Stromal cell of bone marrow (primary cell): ENCODE data around the gene NKAPD1.
"Not testable (repeated sequence)": the region's sequence is repeated elsewhere in the genome, so short reads cannot be mapped to it uniquely, and the experiment has no call there.

Experiments
- DNase-seq: peaks from one replicate; pipeline ENCODE4 v3.0.0-alpha.2; 2012; ENCODE audit warnings: low read depth

Gene NKAPD1

DNA sequence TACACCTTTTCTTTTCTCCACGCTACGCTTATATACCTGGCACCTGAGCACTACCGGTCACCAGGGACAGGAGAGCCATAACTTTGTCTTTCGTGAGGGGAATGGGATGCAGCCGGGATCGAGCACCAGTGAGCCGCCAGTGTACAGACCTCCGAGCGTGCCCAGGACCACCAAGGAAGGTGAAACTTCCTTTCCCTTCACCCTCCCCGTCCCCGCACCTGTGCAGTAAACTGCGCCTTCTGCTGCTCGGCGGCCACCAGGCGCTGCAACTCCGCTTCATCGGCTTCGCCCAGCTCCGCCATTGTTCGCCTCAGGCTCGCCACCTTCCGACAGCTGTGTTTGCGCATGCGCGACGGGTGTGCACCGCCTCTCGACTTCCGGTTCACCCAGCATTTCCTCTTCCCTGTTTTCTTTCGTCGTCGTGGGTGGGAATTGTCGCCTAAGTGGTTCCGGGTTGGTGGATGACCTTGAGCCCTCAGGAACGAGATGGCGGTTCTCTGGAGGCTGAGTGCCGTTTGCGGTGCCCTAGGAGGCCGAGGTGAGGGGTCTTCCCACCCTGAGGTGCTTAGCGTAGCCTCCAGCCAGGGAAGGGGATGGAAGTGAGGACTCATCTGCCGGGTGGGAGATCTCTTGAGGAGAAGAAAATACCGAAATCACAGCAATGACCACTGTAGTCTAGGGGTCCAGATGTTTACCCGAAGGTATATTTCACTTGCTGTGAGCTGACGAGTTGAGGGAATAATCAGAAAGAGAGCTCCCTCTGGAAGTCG, 12.5 kb downstream of the NKAPD1 start, which contains the start of the genes SDHD and TIMM8B:
Gene SDHD (plus strand): TSS at position 452 of the 770 bp plus-strand sequence. CDS start 35 bp downstream, at position 487.
Gene TIMM8B (minus strand): TSS at position 335 of the 770 bp plus-strand sequence. CDS start 33 bp downstream, at position 302.
- peak; percentile 95 for DNase-seq

GRCh38 chr11:112087212-112087611, 13.1 kb downstream of the NKAPD1 start:
- DNase-seq: no peak

GRCh38 chr11:112095302-112095701, 21.2 kb downstream of the NKAPD1 start:
- DNase-seq: not testable (repeated sequence)

GRCh38 chr11:112096194-112096593, 22.1 kb downstream of the NKAPD1 start:
- no peak for DNase-seq

- DNase-seq: no peak
Observed at GRCh38 chr11:112097734-112098528, 23.8 kb downstream of the NKAPD1 start.

DNA sequence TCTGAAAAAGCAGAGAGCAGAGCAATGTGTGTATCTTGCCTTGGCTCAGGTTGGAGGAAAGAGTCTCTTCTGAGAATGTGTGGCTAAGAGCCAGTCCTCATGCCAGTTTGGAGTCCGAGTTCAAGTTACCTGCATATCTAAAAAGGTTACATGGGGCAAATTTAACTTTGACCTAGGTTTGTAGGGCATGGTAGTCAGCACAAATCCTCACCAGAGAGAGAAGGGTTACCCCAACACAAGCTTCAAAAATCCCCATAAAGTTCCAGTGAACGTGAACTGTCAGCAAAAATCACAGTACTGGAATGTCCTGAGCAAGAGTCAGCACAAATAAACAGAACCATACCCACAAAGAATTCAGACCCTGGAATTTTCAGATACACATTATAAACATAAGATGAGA, 26.4 kb downstream of the NKAPD1 start:
- no peak for DNase-seq

DNA sequence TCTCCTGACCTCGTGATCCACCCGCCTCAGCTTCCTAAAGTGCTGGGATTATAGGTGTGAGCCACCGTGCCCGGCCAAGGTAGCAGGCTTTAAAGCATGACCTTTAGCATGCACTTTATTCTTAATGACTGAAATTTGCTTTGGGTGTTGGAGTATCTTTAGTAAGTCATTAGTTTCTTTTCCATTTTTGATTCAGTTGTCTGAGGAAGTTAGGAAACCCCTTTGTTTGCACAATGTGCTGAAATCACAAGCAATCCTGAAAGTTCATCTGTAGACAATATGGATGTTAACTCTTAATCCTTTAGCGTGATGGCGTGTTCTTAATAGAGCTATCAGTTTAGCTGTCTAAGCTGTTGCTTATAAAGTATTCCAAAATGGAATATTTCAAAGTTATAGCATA, 29.3 kb downstream of the NKAPD1 start:
- DNase-seq: no peak

DNA sequence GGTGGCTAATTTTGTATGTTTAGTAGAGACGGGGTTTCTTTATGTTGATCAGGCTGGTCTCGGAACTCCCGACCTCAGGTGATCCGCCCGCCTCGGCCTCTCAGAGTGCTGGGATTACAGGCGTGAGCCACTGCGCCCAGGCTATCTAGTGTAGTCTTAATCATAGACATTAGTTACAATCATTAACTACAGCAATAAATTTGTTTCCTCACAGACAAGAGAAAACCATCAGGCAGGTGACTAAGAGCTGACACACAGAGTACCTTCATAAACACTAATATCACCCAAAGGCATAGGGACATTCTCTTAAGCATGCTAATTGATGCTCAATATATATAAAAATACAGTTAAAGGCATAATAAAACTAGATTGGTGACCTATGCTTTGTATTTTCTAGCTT, 32.0 kb downstream of the NKAPD1 start:
- DNase-seq: no peak

GRCh38 chr11:112113539-112114457, 39.7 kb downstream of the NKAPD1 start:
- peak; percentile 41 for DNase-seq

DNA sequence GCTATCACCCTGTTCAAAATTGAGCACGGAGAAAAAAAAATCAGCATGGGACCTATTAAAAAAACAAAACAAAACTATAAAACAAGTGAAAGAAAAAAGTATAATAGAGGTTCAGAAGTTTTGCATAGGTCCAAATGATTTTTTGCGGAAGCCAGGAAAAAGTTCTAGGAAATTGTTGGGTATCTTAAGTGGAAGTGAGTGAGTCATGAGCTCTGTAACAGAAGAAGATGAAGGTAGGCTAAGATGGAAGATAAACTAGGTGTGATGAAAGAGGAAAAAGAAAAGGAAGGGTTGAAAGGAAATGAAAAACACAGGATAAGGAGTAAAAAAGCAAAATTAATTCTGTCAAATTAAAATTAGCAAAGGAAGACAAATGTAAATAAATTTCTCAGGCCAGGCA, 40.4 kb downstream of the NKAPD1 start:
- DNase-seq: no peak

- DNase-seq: no peak
Observed at GRCh38 chr11:112115386-112115785, 41.3 kb downstream of the NKAPD1 start.

GRCh38 chr11:112118176-112118575, 44.1 kb downstream of the NKAPD1 start:
- no peak for DNase-seq

- DNase-seq: no peak
Observed at GRCh38 chr11:112121981-112122615, 48.0 kb downstream of the NKAPD1 start.

DNA sequence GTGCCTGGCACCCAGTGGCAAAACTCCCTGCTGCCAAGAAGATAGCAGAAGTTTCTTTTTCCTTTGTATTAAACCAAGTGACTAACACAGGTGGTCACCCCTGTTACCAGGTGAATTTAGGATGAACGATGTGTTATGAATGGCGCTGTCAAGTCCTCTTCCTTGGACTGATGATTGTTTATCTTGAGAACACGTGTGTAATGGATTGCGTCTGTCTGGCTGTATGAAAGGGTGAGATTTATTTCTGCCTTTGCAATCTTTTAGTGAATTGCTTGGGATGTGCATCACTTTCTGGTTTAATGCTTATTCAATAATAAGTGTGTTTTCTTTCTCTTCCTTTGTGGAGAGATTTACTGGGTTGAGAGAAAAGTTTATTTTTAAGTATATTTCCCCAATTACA, 49.0 kb downstream of the NKAPD1 start:
- DNase-seq: no peak

- DNase-seq: no peak
Observed at GRCh38 chr11:112127056-112127455, 53.0 kb downstream of the NKAPD1 start.

GRCh38 chr11:112128483-112129121, 54.5 kb downstream of the NKAPD1 start:
- DNase-seq: peak; percentile 62

- no peak for DNase-seq
Observed at GRCh38 chr11:112129656-112130055, 55.6 kb downstream of the NKAPD1 start.

DNA sequence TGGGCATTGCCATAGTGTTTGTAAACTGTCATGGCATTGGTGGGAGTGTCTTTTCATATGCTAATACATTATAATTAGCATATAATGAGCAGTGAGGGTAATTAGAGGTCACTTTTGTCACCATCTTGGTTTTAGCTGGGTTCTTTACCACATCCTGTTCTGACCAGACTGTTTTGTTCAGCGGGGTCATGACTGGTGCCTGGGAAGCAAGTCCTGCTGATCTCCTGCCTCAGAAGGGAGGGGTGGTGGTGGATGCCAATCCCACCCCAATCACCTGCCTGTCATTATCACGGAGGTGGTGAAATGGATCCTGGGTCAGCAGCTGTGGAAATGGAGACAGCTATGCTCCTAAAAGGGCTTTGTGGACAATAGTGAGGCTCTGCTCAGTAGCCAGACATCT, 58.6 kb downstream of the NKAPD1 start:
- no peak for DNase-seq

DNA sequence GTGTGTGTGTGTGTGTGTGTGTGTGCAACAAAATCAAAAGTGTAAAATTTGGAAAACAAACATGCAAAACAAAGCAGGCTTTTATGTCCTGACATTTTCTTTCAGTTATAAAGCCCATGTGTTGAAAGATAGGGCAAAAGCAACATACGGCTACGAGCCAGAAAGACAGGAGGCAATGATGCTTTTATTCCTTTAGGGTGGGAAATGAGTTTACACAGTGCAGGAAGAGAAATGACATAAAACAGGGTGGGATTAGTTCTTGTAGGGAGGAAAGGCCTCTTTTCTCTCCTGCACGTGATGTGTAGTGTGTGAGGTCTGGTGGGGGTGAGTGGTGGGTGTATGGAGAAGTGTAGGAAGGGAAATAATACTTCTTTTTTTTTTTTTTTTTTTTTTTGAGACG, 60.4 kb downstream of the NKAPD1 start:
- no peak for DNase-seq
